ENCODE results near the gene NAA16.
A peak's percentile ranks its signal among the peaks of the same experiment; 100 is the strongest.

Gene NAA16

DNA sequence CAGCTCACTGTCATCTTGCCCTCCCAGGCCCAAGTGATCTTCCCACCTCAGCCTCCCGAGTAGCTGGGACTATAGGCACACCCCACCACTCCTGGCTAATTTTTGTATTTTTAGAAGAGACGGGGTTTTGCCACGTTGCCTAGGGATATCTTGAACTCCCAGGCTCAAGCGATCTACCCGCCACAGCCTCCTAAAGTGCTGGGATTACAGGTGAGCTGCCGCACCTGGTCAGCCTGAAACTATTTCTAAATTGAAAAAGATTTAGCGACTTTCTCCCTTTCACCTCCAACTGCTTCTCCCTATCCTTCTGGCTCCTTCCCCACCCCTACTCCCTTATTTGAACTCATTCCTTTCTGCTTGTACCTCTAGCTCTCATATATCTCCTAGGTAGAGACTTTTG is 19.8 kb upstream of the NAA16 start:
- intact Hi-C loops (cut with micrococcal nuclease) = no loop called here
- no peak overlapping the region for H3K27ac Mint-ChIP-seq
- no peaks in the 10 kb centered on the region for H3K4me1 Mint-ChIP-seq (ENCODE audit: low read depth)
- H3K27me3 Mint-ChIP-seq = peaks cover 3% of the 10 kb centered on the region
- H3K4me3 Mint-ChIP-seq = no peak overlapping the region
- H3K36me3 Mint-ChIP-seq (ENCODE audit: low read depth) = no peaks in the 10 kb centered on the region
- no peaks in the 10 kb centered on the region for H3K9me3 Mint-ChIP-seq

DNA sequence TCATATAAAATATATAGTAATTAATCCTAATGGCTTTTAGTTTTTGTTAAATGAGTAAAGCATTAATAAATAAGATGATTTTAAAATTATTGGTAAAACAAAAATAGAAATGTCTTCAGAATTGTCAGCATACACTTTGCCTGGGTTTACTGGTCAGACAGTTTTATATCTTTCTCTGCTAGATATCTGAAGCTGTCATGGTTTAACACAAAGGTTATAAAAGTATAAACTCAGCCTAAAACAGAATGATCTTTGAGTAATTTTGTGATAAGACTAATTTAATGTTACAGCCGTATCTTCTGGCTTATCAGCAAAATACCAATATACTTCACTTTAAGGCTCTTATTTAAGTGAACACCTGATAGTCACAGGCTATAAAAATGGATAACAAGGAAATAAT is 17.8 kb upstream of the NAA16 start:
- H3K27ac Mint-ChIP-seq = no peak overlapping the region
- intact Hi-C loops (cut with micrococcal nuclease) = no loop called here
- H3K9me3 Mint-ChIP-seq = no peaks in the 10 kb centered on the region
- H3K27me3 Mint-ChIP-seq = peaks cover 2% of the 10 kb centered on the region
- H3K4me1 Mint-ChIP-seq (ENCODE audit: low read depth) = no peaks in the 10 kb centered on the region
- no peaks in the 10 kb centered on the region for H3K36me3 Mint-ChIP-seq (ENCODE audit: low read depth)
- no peak overlapping the region for H3K4me3 Mint-ChIP-seq

DNA sequence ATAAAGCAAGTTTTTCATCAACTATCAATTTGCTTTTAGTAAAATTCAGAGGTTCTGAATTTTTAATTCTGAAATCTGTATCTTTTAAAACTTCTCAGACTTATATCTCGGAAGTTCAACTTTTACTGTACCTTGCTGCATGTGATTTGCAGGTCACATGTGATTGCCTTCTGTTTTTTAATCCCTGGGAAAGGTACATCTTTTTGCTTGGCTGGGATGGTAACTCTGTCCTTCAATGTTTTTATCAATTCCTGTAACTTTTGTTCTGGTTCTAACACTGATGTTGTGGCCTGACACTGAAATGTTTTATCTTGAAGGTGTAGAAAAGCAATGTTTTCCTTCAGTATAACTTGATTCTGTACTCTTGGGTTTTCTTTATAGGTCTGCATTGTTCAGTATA is 16.2 kb upstream of the NAA16 start:
- H3K4me1 Mint-ChIP-seq (ENCODE audit: low read depth) = no peaks in the 10 kb centered on the region
- no peak overlapping the region for H3K27ac Mint-ChIP-seq
- intact Hi-C loops (cut with micrococcal nuclease) = no loop called here
- H3K36me3 Mint-ChIP-seq (ENCODE audit: low read depth) = no peaks in the 10 kb centered on the region
- H3K9me3 Mint-ChIP-seq = no peaks in the 10 kb centered on the region
- peaks cover 1% of the 10 kb centered on the region for H3K27me3 Mint-ChIP-seq
- no peak overlapping the region for H3K4me3 Mint-ChIP-seq

DNA sequence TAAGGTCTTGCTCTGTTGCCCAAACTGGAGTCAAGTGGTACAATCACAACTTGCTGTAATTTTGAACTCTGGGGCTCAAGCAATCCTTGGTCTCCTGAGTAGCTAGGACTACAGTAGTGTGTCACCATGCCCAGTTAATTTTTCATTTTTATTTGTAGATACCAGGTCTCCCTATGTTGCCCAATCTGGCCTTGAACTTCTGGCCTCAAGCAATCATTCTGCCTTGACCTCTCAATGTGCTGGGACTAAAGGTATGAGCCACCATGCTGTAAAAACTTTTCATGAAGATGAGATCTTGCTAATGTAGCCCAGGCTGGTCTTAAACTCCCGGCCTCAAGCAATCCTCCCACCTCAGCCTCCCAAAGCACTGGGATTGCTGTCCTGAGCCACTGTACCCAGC is 15.1 kb upstream of the NAA16 start:
- Mint-ChIP-seq H3K4me1 (ENCODE audit: low read depth) (no peaks in the 10 kb centered on the region), H3K9me3 (no peaks in the 10 kb centered on the region)

DNA sequence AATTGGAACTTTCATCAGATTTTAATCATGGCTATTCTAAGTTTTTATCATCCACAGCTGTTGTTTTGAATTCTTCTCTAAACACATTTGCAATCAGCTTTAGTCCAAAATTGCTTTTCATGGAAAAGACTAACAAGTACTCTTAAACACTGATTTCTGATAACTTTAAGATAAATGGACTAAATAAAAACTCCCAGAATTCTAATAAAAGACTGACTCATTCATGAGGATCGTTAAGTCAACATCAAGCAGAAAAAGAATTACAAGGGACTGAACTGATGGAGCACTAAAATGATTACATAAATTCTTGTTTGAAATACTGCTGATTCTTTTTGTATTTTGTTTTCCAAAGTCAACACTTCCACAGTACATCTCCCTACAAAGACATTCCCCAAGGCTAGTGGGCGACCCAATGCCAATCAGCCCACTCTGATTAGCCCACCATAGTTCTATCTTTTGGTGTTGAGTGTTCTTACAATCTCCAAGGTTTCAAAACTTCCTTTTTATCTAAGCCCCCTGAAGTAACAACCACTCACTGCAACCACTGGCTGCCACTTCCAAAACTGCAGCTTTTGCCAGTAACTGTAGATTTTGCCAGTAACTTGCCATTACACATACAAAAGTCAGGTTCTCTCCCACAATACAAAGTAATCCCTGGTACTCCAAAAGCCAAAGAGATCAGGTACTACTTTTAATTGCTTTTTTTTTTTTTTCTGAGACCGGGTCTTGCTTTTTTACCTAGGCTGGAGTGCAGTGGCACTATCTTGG is 14.0 kb upstream of the NAA16 start:
- no peaks in the 10 kb centered on the region for H3K27me3 Mint-ChIP-seq
- no peaks in the 10 kb centered on the region for H3K36me3 Mint-ChIP-seq (ENCODE audit: low read depth)
- no peak overlapping the region for H3K4me3 Mint-ChIP-seq
- H3K9me3 Mint-ChIP-seq = no peaks in the 10 kb centered on the region
- intact Hi-C loops (cut with micrococcal nuclease) = no loop called here
- H3K27ac Mint-ChIP-seq = no peak overlapping the region
- no peaks in the 10 kb centered on the region for H3K4me1 Mint-ChIP-seq (ENCODE audit: low read depth)

More for the DNA sequence above, 15.1 kb upstream of the NAA16 start:
- H3K4me3 Mint-ChIP-seq = no peak overlapping the region
- no peak overlapping the region for H3K27ac Mint-ChIP-seq
- H3K27me3 Mint-ChIP-seq = peaks cover 1% of the 10 kb centered on the region
- intact Hi-C loops (cut with micrococcal nuclease) = no loop called here
- H3K36me3 Mint-ChIP-seq (ENCODE audit: low read depth) = no peaks in the 10 kb centered on the region

DNA sequence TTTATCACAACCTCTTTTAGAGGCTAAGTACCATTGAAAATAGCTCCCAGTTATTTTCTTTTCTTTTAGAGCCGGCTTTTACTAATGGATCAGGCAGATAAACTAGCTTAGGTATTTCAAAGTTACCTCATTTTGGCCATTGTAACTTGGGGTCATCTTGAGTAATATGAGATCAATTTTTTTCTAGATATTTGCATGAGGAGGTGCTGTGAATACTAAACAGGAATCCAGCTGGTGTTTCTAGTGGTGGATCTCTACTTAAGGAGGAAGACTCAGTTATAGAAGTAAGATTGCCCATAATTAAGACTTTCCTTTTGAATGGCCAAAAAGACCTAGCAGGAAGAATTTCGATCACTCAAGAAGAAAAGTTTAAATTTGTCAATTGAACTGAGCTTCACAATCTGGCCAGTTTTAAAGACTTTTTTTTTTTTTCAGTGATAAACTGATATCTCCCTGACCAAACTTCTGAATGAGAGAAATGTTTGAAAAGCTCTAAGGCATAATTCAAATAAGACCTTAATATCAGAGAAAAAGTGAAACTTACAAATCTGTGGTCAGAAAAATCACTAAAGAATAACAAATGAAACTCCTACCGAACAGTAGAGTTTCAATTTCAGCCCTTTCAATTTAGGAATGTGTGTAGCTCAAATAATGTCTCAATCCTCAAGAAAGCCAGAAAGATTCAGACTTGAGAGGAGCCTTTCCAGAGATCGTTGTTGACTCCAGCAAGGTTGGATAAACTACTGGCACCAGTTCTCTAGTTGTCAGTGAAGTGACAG is 11.6 kb upstream of the NAA16 start:
- no peaks in the 10 kb centered on the region for H3K36me3 Mint-ChIP-seq (ENCODE audit: low read depth)
- H3K4me1 Mint-ChIP-seq (ENCODE audit: low read depth) = no peaks in the 10 kb centered on the region
- no peaks in the 10 kb centered on the region for H3K27me3 Mint-ChIP-seq
- intact Hi-C loops (cut with micrococcal nuclease) = no loop called here
- H3K4me3 Mint-ChIP-seq = no peak overlapping the region
- no peak overlapping the region for H3K27ac Mint-ChIP-seq
- H3K9me3 Mint-ChIP-seq = no peaks in the 10 kb centered on the region

DNA sequence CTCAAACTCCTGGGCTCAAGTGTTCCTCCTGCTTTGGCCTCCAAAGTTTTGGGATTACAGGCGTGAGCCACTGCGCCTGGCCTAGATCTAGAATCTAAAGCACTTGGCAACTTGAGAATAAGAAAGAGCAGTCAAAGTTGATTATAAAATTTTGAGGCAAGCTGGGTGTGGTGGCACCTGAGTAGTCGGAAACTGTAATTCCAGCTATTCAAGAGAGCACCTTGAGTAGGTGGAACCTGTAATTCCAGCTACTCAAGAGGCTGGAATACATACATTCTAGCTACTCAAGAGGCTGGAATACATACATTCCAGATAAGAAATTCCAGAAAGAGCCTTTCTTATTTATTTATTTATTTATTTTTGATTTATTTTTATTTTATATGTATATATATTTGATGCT is 8.3 kb upstream of the NAA16 start:
- Mint-ChIP-seq H3K9me3 (no peaks in the 10 kb centered on the region), H3K4me1 (ENCODE audit: low read depth) (no peaks in the 10 kb centered on the region), H3K27ac (no peak overlapping the region), H3K27me3 (no peaks in the 10 kb centered on the region), H3K4me3 (no peak overlapping the region), H3K36me3 (ENCODE audit: low read depth) (no peaks in the 10 kb centered on the region)
- intact Hi-C loops (cut with micrococcal nuclease) = no loop called here

DNA sequence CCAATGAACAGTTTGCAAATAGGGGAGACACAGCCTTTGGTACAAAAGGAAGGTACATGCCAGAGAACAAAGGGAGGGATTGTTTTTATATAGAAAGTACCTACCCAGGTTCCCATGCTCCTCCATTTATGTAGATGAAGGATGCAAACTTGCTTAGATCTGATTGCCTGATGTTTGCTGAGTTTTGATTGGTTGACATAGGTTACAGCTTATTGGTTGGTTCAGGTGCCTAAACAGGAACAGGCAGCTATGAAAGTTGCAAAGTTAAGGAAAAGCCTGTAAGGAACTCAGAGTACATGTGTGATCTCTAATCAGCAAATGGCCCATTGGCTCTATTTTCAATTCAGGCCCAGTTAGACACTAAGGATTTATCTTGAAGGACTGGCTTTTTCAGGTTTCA is 6.5 kb upstream of the NAA16 start:
- intact Hi-C loops (cut with micrococcal nuclease) = no loop called here
- no peak overlapping the region for H3K27ac Mint-ChIP-seq

DNA sequence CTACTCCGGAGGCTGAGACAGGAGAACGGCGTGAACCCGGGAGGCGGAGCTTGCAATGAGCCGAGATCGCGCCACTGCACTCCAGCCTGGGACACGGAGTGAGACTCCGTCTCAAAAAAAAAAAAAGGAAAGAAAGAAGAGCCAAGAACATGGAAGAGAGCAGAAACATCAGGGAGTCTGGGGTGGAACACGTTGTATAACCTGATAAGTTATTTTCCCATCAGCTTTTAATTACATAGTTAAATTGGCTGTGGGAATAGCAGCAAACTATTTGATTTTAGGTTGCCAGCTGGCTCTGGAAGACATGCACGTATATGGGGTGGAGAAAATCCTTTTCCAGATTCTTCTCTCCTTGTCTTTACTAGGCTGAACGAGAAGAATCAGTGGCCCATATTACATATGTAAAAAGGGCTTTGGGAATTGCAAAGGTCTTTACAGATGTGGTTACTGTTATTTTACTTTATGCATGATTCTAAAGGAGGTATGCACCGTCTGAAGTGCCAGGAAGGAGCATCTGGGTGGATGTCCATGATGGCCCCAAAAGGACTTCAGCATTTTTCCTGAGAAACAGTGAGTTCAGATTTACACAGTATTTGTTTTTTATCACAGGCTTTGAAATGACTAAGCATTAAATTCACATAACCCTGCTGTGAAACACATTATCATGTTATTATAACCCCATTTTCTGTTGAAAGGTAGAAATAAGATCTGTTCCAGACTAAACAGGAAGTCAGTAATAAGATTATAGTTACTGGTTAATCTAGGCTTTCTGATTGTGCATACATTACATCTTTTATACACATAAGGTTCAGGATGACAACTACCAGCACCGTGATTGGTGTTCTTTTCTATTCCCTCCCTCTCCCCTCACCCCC is 4.6 kb upstream of the NAA16 start:
- intact Hi-C loops (cut with micrococcal nuclease) = no loop called here
- Mint-ChIP-seq H3K4me3 (no peak overlapping the region), H3K9me3 (no peaks in the 10 kb centered on the region), H3K27ac (no peak overlapping the region), H3K36me3 (ENCODE audit: low read depth) (peaks cover 7% of the 10 kb centered on the region), H3K4me1 (ENCODE audit: low read depth) (no peaks in the 10 kb centered on the region), H3K27me3 (no peaks in the 10 kb centered on the region)

More for the DNA sequence above, 6.5 kb upstream of the NAA16 start:
- no peaks in the 10 kb centered on the region for H3K4me1 Mint-ChIP-seq (ENCODE audit: low read depth)
- no peak overlapping the region for H3K4me3 Mint-ChIP-seq
- no peaks in the 10 kb centered on the region for H3K27me3 Mint-ChIP-seq
- no peaks in the 10 kb centered on the region for H3K36me3 Mint-ChIP-seq (ENCODE audit: low read depth)
- H3K9me3 Mint-ChIP-seq = no peaks in the 10 kb centered on the region

DNA sequence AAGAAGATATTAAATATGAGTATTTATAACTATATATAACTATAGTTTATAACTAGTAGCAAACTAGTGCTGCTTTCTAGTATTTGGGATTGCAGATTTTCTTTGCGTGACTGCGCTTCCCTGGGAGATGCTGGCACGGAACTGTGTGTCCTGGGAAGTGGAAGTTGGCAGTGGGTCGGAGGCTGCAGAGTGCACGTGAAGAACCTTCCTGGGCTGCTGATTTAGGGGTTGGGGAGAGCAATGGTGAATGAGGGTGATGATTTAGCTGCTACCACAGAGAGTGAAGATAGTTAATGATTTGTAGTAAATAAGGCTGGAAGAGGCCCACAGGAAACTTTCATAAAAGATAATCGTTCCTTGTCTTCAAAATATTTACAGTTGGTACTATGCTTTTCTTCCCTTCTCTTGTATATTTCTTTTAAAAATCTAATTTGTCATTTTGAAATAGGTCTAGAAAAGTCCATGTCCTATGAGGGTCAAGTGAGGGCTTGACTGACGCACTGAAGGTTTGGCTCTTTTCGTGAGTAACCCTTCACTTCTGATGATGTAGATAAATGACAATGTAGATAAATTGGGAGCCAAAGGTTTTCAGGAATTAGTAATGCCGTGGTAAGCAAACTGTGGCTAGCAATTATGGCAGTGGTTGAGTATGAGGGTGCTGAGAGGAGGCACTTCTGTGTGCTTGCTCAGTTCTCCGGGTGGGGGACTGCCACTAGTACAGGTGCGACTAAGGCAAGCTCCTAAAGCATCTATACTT is 3.0 kb upstream of the NAA16 start:
- intact Hi-C loops (cut with micrococcal nuclease) = no loop called here
- Mint-ChIP-seq H3K4me3 (no peak overlapping the region), H3K9me3 (no peaks in the 10 kb centered on the region), H3K4me1 (ENCODE audit: low read depth) (no peaks in the 10 kb centered on the region), H3K27me3 (no peaks in the 10 kb centered on the region), H3K27ac (no peak overlapping the region), H3K36me3 (ENCODE audit: low read depth) (peaks cover 15% of the 10 kb centered on the region)

DNA sequence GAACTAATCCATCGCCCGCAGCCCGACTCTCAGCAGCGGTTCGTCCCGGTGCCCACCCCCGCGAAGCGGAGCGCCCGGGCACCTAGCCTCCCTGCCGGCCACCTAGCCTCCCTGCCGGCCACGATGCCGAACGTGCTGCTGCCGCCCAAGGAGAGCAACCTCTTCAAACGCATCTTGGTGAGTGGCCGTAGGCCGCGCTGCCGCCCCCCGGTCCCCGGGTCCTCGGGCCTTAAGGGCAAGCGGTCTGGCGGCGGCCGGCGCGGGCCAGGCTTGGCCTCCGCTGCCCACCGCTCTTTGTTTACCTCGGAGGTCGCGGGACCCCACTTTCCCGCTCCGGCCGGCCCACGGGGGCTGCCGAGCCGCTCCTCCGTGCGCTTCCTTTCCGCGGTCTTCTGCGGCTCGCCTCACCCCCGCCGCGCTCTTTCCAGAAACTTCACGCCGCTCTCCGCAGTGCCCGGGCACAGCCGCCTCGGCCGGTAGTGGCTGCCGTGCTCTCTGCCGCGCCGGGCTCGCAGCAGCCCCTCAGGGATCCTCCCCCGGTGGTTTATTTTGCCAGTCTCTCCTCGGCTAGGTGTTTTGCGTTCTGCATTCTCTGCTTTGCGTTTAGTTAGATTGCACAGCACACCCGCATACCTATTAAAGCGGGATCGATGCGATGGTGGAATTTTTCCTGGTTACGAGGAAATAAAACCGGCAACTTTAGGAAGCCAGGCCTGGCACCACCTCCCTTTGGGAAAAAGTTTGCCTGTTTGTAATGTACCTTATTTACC is 524 bp downstream of the NAA16 start:
- Mint-ChIP-seq H3K4me1 (ENCODE audit: low read depth) (peaks cover 18% of the 10 kb centered on the region), H3K27ac (peak overlapping the region; percentile 93), H3K27me3 (no peaks in the 10 kb centered on the region), H3K4me3 (peak overlapping the region; percentile 92), H3K9me3 (no peaks in the 10 kb centered on the region), H3K36me3 (ENCODE audit: low read depth) (peaks cover 15% of the 10 kb centered on the region)
- intact Hi-C loops (cut with micrococcal nuclease) = loop anchor here (1.0 kb wide), 1 partner anchor 48 kb away; the partner anchor contains the start of gene MTRF1

DNA sequence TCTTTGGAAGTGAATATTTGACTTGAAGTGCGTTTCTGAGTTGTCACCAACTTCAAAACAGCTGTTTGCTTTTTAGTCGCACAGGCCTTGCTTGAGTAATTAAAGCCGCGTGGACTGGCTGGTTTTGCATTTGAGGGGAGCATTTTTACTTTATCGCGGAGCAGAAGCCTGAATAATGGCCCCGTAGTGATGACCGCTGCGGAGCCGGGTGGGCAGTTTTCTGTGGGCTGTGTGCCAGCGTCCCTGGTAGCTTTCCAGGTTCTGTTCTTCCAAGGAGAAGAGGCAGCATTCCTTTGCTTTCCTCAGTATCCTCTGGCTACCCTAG is 1.1 kb downstream of the NAA16 start:
- intact Hi-C loops (cut with micrococcal nuclease) = no loop called here
- Mint-ChIP-seq H3K9me3 (no peaks in the 10 kb centered on the region), H3K4me3 (peak overlapping the region; percentile 92), H3K27ac (peak overlapping the region; percentile 93), H3K27me3 (no peaks in the 10 kb centered on the region), H3K36me3 (ENCODE audit: low read depth) (peaks cover 15% of the 10 kb centered on the region), H3K4me1 (ENCODE audit: low read depth) (peaks cover 18% of the 10 kb centered on the region)

DNA sequence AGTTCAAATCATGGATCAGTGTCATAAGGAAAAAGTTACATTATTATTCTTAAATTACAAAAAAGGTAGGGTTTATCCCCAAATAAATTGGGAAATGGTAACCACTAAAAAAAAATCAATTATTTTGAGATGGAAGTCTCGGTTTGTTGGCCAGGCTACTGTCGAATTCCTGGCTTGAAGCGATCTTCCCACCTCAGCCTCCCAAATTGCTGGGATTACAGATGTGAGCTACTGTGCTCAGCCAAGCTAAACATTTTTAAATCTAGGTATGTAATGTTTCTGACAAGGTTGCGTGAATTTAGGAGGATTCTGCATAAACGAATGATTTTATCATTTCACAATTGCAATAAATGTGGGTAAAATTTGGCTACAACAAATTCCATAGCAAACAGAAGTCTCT is 2.0 kb downstream of the NAA16 start:
- Mint-ChIP-seq H3K4me1 (ENCODE audit: low read depth) (peaks cover 20% of the 10 kb centered on the region), H3K27ac (no peak overlapping the region), H3K4me3 (no peak overlapping the region), H3K27me3 (no peaks in the 10 kb centered on the region), H3K9me3 (no peaks in the 10 kb centered on the region), H3K36me3 (ENCODE audit: low read depth) (peaks cover 15% of the 10 kb centered on the region)
- intact Hi-C loops (cut with micrococcal nuclease) = no loop called here

All from dendritic cell treated with granulocyte-macrophage colony-stimulating factor and Interleukin-4, amounts not matched to agents 40 ng/mL and 50 ng/mL, for 4 days (primary cell).